Colon (tissue), 2 donors: ENCODE measurements around the gene PSMD8.
"Not testable (repeated sequence)": the region's sequence is repeated elsewhere in the genome, so short reads cannot be mapped to it uniquely, and the experiment has no call there.

ENCODE experiments used
- FAIRE-seq: peaks from 2 replicates; lab custom pipeline; 2012; peaks lifted over from hg19 to GRCh38; lab: Jason Lieb, UNC
- donor health status: control.
- donor health status: control.

The PSMD8 gene

GRCh38 chr19:38362076-38362945 lies 12.1 kb upstream of the PSMD8 start:
- FAIRE-seq, result no peak

DNA sequence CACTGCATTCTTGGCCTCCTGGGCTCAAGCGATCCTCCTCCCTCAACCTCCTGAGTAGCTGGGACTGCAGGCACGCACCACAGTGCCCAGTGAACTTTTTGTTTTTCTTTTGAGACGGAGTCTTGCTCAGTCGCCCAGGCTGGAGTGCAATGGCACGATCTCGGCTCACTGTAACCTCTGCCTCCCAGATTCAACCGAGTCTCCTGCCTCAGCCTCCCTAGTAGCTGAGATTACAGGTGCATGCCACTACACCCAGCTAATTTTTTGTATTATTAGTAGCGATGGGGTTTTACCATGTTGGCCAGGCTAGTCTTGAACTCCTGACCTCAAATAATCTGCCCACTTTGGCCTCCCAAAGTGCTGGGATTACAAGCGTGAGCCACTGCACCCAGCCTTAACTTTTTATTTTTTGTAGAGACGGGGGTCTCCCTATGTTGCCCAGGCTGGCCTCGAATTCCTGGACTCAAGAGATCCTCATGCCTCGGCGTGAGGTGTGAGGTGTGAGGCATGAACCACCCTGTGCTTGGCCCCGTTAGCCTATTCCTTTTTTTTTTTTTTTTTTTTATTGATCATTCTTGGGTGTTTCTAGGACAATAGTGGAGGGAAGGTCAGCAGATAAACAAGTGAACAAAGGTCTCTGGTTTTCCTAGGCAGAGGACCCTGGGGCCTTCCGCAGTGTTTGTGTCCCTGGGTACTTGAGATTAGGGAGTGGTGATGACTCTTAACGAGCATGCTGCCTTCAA lies 11.3 kb upstream of the PSMD8 start:
- FAIRE-seq, result not testable (repeated sequence)

DNA sequence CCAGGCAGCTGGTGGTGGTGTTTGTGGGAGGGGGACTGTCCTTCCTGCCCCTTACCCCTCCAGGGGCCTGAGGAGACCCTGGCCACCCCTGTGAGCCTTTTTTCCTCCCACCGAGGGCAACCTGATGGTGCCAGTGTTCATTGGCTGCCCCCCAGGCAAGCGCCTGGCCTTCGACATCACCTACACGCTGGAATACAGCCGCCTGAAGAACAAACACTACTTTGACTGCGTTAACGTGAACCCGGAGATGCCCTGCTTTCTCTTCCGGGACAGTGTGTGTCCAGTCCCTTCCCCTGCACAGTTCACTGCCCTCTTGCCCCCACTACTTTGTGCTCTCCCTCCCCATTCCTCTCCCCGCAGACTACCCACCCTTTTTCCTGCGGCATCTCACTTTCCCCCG lies 7.3 kb upstream of the PSMD8 start:
- no peak for FAIRE-seq

DNA sequence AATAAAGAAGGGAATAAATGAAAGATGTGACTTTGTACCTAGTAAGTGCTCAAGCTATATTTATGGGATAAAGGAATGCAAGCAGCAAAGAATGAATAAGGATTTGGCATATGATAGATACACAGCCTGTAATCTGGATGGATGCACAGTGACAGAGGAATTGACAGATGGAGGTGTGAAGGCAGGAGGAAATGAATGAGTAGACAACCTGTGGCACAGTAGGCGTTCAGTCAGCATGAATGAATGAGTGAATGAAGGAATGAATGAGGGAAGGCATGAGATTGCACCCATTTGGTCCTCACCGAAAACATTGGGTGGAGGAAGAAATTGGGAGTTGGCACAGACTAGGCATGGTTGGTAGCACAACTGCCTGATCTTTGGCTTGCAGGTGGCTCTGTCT lies 4.8 kb upstream of the PSMD8 start:
- no peak for FAIRE-seq

GRCh38 chr19:38370299-38370698 lies 4.1 kb upstream of the PSMD8 start:
- no peak for FAIRE-seq

- no peak for FAIRE-seq
Observed at GRCh38 chr19:38371081-38371480, 3.3 kb upstream of the PSMD8 start.

DNA sequence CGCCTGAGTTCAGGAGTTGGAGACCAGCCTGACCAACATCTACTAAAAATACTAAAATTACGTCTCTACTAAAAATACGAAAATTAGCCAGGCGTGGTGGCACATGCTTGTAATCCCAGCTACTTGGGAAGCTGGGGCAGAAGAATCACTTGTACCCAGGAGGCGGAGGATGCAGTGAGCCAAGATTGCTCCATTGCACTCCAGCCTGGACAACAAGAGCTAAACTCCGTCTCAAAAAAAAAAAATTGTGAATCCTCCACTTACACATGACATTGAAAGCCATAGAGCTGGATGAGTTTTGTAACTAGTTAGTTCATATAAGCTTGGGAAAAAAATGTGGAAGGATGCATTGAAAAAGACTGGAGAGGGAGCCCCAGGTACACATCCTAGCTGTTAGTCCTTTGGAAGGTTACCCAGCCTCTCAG lies 452 bp upstream of the PSMD8 start:
- FAIRE-seq, result no peak

DNA sequence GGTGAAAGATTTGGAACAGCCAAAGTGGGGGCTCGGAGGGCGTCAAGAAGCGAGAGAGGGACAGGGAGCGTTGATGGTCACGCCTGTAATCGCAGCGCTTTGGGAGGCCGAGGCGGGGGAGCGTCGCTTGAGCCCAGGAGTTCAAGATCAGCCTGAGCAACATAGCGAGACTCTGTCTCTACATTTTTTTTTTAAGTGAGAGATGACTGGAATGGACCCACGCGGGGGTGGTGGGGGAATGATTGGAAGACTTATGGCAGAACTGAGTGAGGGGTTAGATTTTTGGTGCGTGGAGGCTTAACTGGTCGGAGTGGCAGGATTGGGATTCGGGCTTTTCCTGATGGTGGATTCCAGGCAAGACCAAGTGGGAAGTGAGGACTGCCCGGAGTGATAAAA lies 725 bp downstream of the PSMD8 start:
- no peak for FAIRE-seq

DNA sequence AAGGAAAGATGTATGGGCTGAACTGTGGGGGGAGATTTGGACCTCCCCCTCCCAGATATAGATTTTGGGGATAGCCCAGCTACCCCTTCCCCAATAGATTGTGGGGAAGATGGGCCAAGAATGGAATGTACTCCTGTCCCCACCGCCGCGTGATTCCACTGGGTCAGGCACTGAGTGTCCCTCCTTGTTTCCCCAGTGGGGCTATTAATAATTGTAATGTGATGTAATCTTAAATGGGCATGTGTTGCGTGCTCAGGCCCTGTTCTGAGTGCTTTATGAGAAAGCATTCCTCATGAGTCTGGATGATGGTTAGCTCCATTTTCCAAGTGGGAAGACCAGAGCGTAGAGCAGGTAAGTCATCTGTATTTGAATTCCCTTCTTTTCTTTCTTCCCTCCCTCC lies 1.4 kb downstream of the PSMD8 start:
- FAIRE-seq, result no peak

GRCh38 chr19:38376576-38376975 lies 2.2 kb downstream of the PSMD8 start:
- FAIRE-seq, result no peak

GRCh38 chr19:38377052-38377451 lies 2.7 kb downstream of the PSMD8 start:
- no peak for FAIRE-seq

DNA sequence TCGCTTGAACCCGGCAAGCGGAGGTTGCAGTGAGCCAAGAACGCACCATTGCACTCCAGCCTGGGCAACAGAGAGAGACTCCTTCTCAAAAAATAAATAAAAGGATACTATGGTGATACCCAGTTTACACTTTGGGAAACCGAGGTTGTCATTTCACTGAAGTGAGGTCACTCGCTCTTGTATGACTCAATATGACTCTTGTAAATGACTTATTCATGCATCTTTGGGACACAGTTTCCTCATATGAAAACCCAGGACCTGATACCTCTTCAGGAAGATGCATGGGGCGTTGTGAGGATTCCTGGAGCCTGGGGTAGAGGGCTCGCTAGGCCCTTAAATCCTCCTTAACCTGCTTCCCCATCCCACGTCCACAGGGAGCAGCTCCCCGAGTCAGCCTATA lies 4.5 kb downstream of the PSMD8 start:
- no peak for FAIRE-seq

- FAIRE-seq, result no peak
Observed at GRCh38 chr19:38381138-38381537, 6.8 kb downstream of the PSMD8 start.

- FAIRE-seq, result no peak
Observed at GRCh38 chr19:38383184-38383583, 8.8 kb downstream of the PSMD8 start.

DNA sequence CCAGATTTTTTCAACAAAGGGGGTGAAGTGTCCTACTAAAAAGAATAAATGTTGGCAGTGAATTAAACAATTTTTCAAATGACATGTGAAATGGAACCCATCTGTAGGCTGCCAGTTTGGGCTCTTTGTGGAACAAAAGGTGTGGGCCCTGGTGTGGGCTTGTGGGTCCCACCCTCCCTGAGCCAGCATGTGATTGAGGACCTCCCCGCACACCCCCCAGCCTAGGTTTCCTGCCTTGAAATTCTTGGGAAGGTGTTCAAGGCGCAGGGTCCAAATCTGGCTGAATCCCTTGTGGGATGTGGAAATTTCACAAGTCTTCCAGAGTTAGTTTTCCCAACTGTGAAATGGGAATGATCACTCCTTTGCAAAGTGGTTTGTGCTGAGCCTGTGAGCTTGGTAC lies 9.4 kb downstream of the PSMD8 start:
- no peak for FAIRE-seq

DNA sequence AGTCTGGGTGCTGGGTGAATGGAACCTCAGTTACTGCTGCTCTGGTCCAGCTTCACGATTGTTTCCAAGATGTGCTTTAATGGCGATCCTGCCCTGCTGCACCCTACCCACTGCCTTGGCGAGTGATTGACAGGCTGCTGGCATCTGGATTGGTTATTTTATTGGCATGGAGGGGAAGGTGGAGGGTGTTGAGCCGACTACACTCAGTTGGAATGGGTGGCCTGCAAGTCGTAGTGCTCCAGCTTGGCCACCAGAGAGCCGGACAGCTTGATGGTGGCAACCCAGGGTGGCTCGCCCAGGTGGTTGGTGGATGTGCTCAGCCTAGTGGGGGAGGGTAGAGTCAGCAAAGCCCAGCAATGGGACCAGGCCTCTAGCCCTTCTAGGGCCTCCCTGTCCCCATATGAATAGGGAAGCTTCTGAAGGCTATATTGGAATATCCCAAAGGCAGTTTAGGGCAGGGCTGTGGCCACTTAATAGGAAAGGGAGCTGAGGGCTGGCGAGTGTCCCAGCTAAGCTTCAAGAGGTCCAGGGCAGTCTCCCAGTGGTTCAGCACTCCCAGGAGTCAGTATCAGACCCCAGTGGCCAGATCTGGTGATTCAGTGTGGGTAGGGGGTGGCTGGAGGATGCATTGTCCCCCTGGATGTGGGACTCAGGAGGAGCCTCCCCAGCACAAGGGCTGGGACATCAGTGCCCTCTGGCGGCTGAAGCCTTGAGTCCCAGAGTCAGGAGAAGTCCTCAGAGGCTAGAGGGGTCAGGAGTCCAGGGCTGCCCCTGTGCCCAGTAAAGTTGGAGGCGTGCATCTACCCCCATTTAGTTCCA lies 10.0 kb downstream of the PSMD8 start:
- FAIRE-seq, result no peak

DNA sequence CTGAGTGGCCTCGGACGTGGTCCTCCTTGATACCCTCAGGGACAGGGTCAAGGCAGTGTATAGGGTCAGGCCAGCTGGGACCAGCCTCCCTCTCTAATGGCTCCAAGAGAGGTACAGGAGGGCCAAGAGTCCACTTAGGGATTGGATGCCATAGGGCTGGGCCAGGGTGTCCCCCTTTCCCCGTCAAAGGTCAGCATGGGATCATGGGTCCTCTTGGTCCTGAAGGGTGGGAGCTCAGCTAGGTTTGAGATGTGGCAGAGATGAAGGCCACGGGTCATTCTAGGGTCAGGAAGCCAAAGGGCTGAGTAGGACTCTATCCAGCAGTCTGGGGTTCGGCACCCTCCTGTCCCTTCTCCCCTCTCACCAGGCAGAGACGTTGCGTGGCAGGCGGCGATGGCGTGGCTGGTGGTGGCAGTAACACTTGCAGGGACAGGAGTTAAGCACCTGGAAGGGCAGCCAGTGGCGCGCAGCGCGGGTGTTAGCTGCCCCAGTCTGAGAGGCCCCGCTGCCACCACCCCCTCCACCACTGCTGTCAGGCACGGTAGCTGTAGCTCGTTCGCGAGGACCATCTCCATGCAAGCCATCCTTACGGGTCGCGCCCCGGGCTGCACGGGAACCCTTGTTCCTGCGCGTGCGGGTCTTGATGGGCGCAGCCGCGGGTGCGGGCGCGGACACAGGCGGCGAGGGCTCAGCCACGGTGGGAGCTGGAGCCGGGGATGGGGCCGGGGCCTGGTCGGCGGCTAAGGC lies 10.9 kb downstream of the PSMD8 start:
- no peak for FAIRE-seq

DNA sequence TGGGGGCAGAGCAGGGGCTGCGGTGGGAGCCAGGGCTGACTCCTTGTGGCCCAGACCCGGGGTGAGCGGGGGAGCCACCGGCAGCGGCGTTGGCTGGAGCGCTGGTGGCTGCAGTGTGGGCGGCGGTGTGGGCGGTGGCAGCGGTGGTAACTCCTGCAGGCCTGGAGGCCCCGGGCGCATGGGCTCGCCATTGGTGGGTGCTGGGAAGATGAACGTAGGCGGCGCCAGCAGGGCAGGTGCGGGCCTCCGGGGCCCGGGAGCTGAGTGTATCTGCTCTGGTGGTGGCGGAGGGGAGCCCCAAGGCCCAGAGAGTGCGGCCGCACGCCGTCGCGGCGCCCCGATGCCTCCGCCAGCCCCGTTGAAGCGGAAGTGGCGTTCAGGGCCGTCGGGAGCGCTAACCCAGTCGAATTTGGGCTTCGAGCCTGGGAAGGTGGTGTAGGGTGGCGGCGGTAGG lies 11.5 kb downstream of the PSMD8 start:
- FAIRE-seq, result no peak

- no peak for FAIRE-seq
Observed at GRCh38 chr19:38386300-38386970, 12.1 kb downstream of the PSMD8 start.

GRCh38 chr19:38386971-38387549 lies 12.7 kb downstream of the PSMD8 start:
- no peak for FAIRE-seq
